Stimulated activated CD8-positive, alpha-beta memory T cell treated with anti-CD3 and anti-CD28 coated beads, Interleukin-4, amount 100 ng/mL, for 4 hours (primary cell): ENCODE measurements around the gene RTL5.

Source experiments
- DNase-seq, 2 donors: peaks; one replicate each; pipeline ENCODE4 v3.0.0-alpha.2; 2020; ENCODE audit warnings: low read depth in 2 of 2, low spot score in 1 of 2

RTL5 gene

GRCh38 chrX:72079607-72080006, 52.1 kb downstream of the RTL5 start:
- DNase-seq: no peak

GRCh38 chrX:72078411-72078810, 53.3 kb downstream of the RTL5 start:
- no peak for DNase-seq
